Neural progenitor cell (in vitro differentiated cells): ENCODE measurements around the gene ITGBL1. TPM values are rescaled to one million over a fixed set of nuclear protein-coding genes. Genes with fewer than 3 reads are reported as not detected.

Source experiments
- DNase-seq: peaks from one replicate; pipeline ENCODE4 v3.0.0-alpha.2; 2016; ENCODE audit warnings: low spot score
- H2AFZ ChIP-seq: fragments of 200-600 bp; sonication (generic); replicated peaks from 2 replicates; pipeline ENCODE4 v1.6.1; 2016; ENCODE audit warnings: antibody characterized with exemption
- H3F3A ChIP-seq: fragments of 200-600 bp; sonication (generic); 2 replicates; pipeline ENCODE4 v1.6.1; 2016; ENCODE audit warnings: antibody characterized with exemption, low read depth
- H3K27ac ChIP-seq: fragments of 200-600 bp; sonication (generic); 2 replicates; pipeline ENCODE4 v1.5.1; 2016; ENCODE audit warnings: mild to moderate bottlenecking
- H3K27me3 ChIP-seq: fragments of 200-600 bp; sonication (generic); 2 replicates; pipeline ENCODE4 v1.6.1; 2016; ENCODE audit warnings: mild to moderate bottlenecking, moderate library complexity
- H3K36me3 ChIP-seq: fragments of 200-600 bp; sonication (generic); 2 replicates; pipeline ENCODE4 v1.5.1; 2016
- H3K4me1 ChIP-seq: fragments of 200-600 bp; sonication (generic); 2 replicates; pipeline ENCODE4 v1.6.1; 2016; ENCODE audit warnings: mixed run types
- H3K4me2 ChIP-seq: fragments of 200-600 bp; sonication (generic); 2 replicates; pipeline ENCODE4 v1.6.1; 2016
- H3K4me3 ChIP-seq: fragments of 200-600 bp; sonication (generic); 2 replicates; pipeline ENCODE4 v1.5.1; 2016
- H3K79me2 ChIP-seq: fragments of 200-600 bp; sonication (generic); 2 replicates; pipeline ENCODE4 v1.6.1; 2016; ENCODE audit warnings: low read depth
- H3K9ac ChIP-seq: fragments of 200-600 bp; sonication (generic); 2 replicates; pipeline ENCODE4 v1.6.1; 2016
- H3K9me3 ChIP-seq: fragments of 200-600 bp; sonication (generic); 2 replicates; pipeline ENCODE4 v1.5.1; 2016; ENCODE audit warnings: low read depth
- H4K20me1 ChIP-seq: fragments of 200-600 bp; sonication (generic); 2 replicates; pipeline ENCODE4 v1.6.1; 2016; ENCODE audit warnings: low read depth
- H3K27ac Mint-ChIP-seq: 3 replicates; pipeline ENCODE4 v1.8.0; 2021; ENCODE audit warnings: mixed read lengths
- H3K27me3 Mint-ChIP-seq: 2 replicates; pipeline ENCODE4 v1.8.0; 2022; ENCODE audit warnings: low read depth, mild to moderate bottlenecking, inconsistent platforms, moderate library complexity, mixed read lengths; ENCODE audit not compliant: insufficient read depth
- H3K36me3 Mint-ChIP-seq: 3 replicates; pipeline ENCODE4 v1.8.0; 2021; ENCODE audit warnings: mixed read lengths
- H3K4me1 Mint-ChIP-seq: 3 replicates; pipeline ENCODE4 v1.8.0; 2021; ENCODE audit warnings: mixed read lengths
- H3K4me3 Mint-ChIP-seq: 3 replicates; pipeline ENCODE4 v1.8.0; 2021; ENCODE audit warnings: mild to moderate bottlenecking, moderate library complexity, mixed read lengths
- H3K9me3 Mint-ChIP-seq: 3 replicates; pipeline ENCODE4 v1.8.0; 2020; ENCODE audit warnings: mixed read lengths
- CTCF ChIP-seq: fragments of 200-600 bp; sonication (generic); IDR thresholded peaks from 2 replicates; pipeline ENCODE4 v1.5.1; 2017; ENCODE audit warnings: antibody characterized with exemption, mild to moderate bottlenecking
- EZH2 ChIP-seq: fragments of 200-600 bp; sonication (generic); IDR thresholded peaks from 2 replicates; pipeline ENCODE4 v1.6.1; 2017; ENCODE audit warnings: antibody characterized with exemption, mild to moderate bottlenecking, moderate library complexity
- EZH2phosphoT487 ChIP-seq: fragments of 200-600 bp; sonication (generic); IDR thresholded peaks from 2 replicates; pipeline ENCODE4 v1.6.1; 2017; ENCODE audit warnings: antibody characterized with exemption
- total RNA-seq: library from RNA; depleted of rRNA; stranded (reverse); fragments of >200 nt; gene quantifications from 2 replicates; pipeline ENCODE4 v1.2.3, GENCODE V29; 2015; ENCODE audit warnings: low replicate concordance

The ITGBL1 gene
- total RNA-seq, 1 donor from 2014 or later = not detected

GRCh38 chr13:101457176-101457575 lies 4.7 kb downstream of the ITGBL1 start:
- H3K27me3 ChIP-seq = no peaks in the 10 kb centered on the region
- no peaks in the 10 kb centered on the region for H3K36me3 ChIP-seq
- no peaks in the 10 kb centered on the region for H3K4me1 ChIP-seq
- no peak overlapping the region for H3K27ac Mint-ChIP-seq
- no peak overlapping the region for H3K27ac ChIP-seq
- no peaks in the 10 kb centered on the region for H3F3A ChIP-seq
- H3K9me3 ChIP-seq = no peaks in the 10 kb centered on the region
- no peaks in the 10 kb centered on the region for H3K79me2 ChIP-seq
- no peak for DNase-seq
- no peak overlapping the region for H3K9ac ChIP-seq
- H3K4me3 Mint-ChIP-seq = no peak overlapping the region
- no peaks in the 10 kb centered on the region for H4K20me1 ChIP-seq
- H3K36me3 Mint-ChIP-seq = no peaks in the 10 kb centered on the region
- H3K4me1 Mint-ChIP-seq = peaks cover 2% of the 10 kb centered on the region
- H3K4me2 ChIP-seq = no peak overlapping the region
- no peaks in the 10 kb centered on the region for H3K27me3 Mint-ChIP-seq
- no peak overlapping the region for H2AFZ ChIP-seq
- TF ChIP-seq CTCF = no peak
- TF ChIP-seq EZH2phosphoT487 = no peak
- no peak for TF ChIP-seq EZH2
- no peak overlapping the region for H3K4me3 ChIP-seq
- no peaks in the 10 kb centered on the region for H3K9me3 Mint-ChIP-seq

GRCh38 chr13:101465877-101466276 lies 13.4 kb downstream of the ITGBL1 start:
- Histone ChIP-seq H3K27me3 (no peaks in the 10 kb centered on the region), H3F3A (no peaks in the 10 kb centered on the region), H3K36me3 (no peaks in the 10 kb centered on the region), H3K4me3 (no peak overlapping the region), H3K4me1 (peaks cover 9% of the 10 kb centered on the region), H4K20me1 (no peaks in the 10 kb centered on the region), H2AFZ (no peak overlapping the region), H3K4me2 (no peak overlapping the region), H3K79me2 (no peaks in the 10 kb centered on the region), H3K27ac (no peak overlapping the region), H3K9ac (no peak overlapping the region), H3K9me3 (no peaks in the 10 kb centered on the region)
- no peak for DNase-seq
- TF ChIP-seq CTCF = no peak
- TF ChIP-seq EZH2 = no peak
- TF ChIP-seq EZH2phosphoT487 = no peak
- Mint-ChIP-seq H3K9me3 (no peaks in the 10 kb centered on the region), H3K4me1 (no peaks in the 10 kb centered on the region), H3K4me3 (no peak overlapping the region), H3K36me3 (no peaks in the 10 kb centered on the region), H3K27me3 (no peaks in the 10 kb centered on the region), H3K27ac (no peak overlapping the region)

GRCh38 chr13:101467415-101467814 lies 14.9 kb downstream of the ITGBL1 start:
- Histone ChIP-seq H3K4me1 (peaks cover 9% of the 10 kb centered on the region), H3K4me3 (no peak overlapping the region), H3K4me2 (no peak overlapping the region), H3K27me3 (no peaks in the 10 kb centered on the region), H3K9me3 (no peaks in the 10 kb centered on the region), H4K20me1 (no peaks in the 10 kb centered on the region), H3K79me2 (no peaks in the 10 kb centered on the region), H3K9ac (no peak overlapping the region), H3F3A (no peaks in the 10 kb centered on the region), H3K27ac (no peak overlapping the region), H3K36me3 (no peaks in the 10 kb centered on the region), H2AFZ (no peak overlapping the region)
- H3K4me1 Mint-ChIP-seq = no peaks in the 10 kb centered on the region
- no peak overlapping the region for H3K27ac Mint-ChIP-seq
- no peaks in the 10 kb centered on the region for H3K9me3 Mint-ChIP-seq
- H3K4me3 Mint-ChIP-seq = no peak overlapping the region
- H3K36me3 Mint-ChIP-seq = no peaks in the 10 kb centered on the region
- H3K27me3 Mint-ChIP-seq = no peaks in the 10 kb centered on the region
- DNase-seq = no peak
- TF ChIP-seq EZH2phosphoT487 (no peak), EZH2 (no peak), CTCF (no peak)

- Histone ChIP-seq H3F3A (no peaks in the 10 kb centered on the region), H3K9ac (no peak overlapping the region), H3K4me3 (no peak overlapping the region), H3K4me2 (no peak overlapping the region), H4K20me1 (no peaks in the 10 kb centered on the region), H3K36me3 (no peaks in the 10 kb centered on the region), H3K27ac (no peak overlapping the region), H3K27me3 (no peaks in the 10 kb centered on the region), H3K79me2 (no peaks in the 10 kb centered on the region), H3K9me3 (no peaks in the 10 kb centered on the region), H3K4me1 (peaks cover 7% of the 10 kb centered on the region), H2AFZ (no peak overlapping the region)
- no peaks in the 10 kb centered on the region for H3K4me1 Mint-ChIP-seq
- no peaks in the 10 kb centered on the region for H3K9me3 Mint-ChIP-seq
- no peak for TF ChIP-seq EZH2phosphoT487
- TF ChIP-seq EZH2 = no peak
- TF ChIP-seq CTCF = no peak
- H3K4me3 Mint-ChIP-seq = no peak overlapping the region
- no peaks in the 10 kb centered on the region for H3K36me3 Mint-ChIP-seq
- DNase-seq = no peak
- no peak overlapping the region for H3K27ac Mint-ChIP-seq
- no peaks in the 10 kb centered on the region for H3K27me3 Mint-ChIP-seq
These were observed 21.0 kb downstream of the ITGBL1 start for GRCh38 chr13:101473458-101473857.
